Spleen (tissue), 11 donors: ENCODE measurements around the gene ATG7. TPM values are rescaled to one million over a fixed set of nuclear protein-coding genes. Genes with fewer than 3 reads are reported as not detected.
"Not testable (repeated sequence)": the region's sequence is repeated elsewhere in the genome, so short reads cannot be mapped to it uniquely, and the experiment has no call there.

Experiments used
- DNase-seq: peaks from one replicate; pipeline ENCODE4 v3.0.0-alpha.2; 2020
- H3K27ac ChIP-seq, 8 donors: fragments of 200-600 bp; sonication (generic) in 7 of 8; 1 replicate in 4 of 8; 2 replicates in 4 of 8; pipeline versions ENCODE4 v1.5.0 to v1.8.0; 2016 to 2021; ENCODE audit warnings: inconsistent platforms in 4 of 8, mild to moderate bottlenecking in 4 of 8, moderate library complexity in 1 of 8
- H3K27me3 ChIP-seq, 7 donors: fragments of 200-600 bp; sonication (generic) in 6 of 7; replicated peaks in 1 of 7; 1 replicate in 4 of 7; 2 replicates in 3 of 7; pipeline versions ENCODE4 v1.5.0 to v1.8.0; 2016 to 2021; ENCODE audit warnings: inconsistent platforms in 3 of 7, mild to moderate bottlenecking in 1 of 7
- H3K36me3 ChIP-seq, 6 donors: fragments of 200-600 bp; sonication (generic) in 5 of 6; 1 replicate in 4 of 6; 2 replicates in 2 of 6; pipeline versions ENCODE4 v1.5.0 to v1.8.0; 2016 to 2021; ENCODE audit warnings: inconsistent platforms in 2 of 6
- H3K4me1 ChIP-seq, 6 donors: fragments of 200-600 bp; sonication (generic) in 5 of 6; 1 replicate in 3 of 6; 2 replicates in 3 of 6; pipeline versions ENCODE4 v1.5.0 to v1.8.0; 2016 to 2021; ENCODE audit warnings: inconsistent platforms in 3 of 6
- H3K4me3 ChIP-seq, 8 donors: fragments of 200-600 bp; sonication (generic) in 7 of 8; 1 replicate in 4 of 8; 2 replicates in 4 of 8; pipeline versions ENCODE4 v1.5.0 to v1.8.0; 2016 to 2021; ENCODE audit warnings: inconsistent platforms in 4 of 8, mild to moderate bottlenecking in 4 of 8, moderate library complexity in 2 of 8
- H3K9me3 ChIP-seq, 8 donors: fragments of 200-600 bp; sonication (generic) in 7 of 8; 1 replicate in 4 of 8; 2 replicates in 4 of 8; pipeline versions ENCODE4 v1.5.0 to v1.8.0; 2016 to 2021; ENCODE audit warnings: inconsistent platforms in 4 of 8
- CTCF ChIP-seq, 11 experiments: fragments of 200-600 bp in 7 of 11; fragments of 450-650 bp in 4 of 11; sonication (generic) in 4 of 11; IDR thresholded peaks in 8 of 11; conservative IDR thresholded peaks in 3 of 11; 1 replicate in 7 of 11; 2 replicates in 4 of 11; pipeline versions ENCODE4 v1.4.0 to v1.8.0; 2016 to 2021; ENCODE audit warnings: antibody characterized with exemption in 11 of 11, inconsistent platforms in 4 of 11, mild to moderate bottlenecking in 1 of 11
- POLR2A ChIP-seq, 3 donors: fragments of 450-650 bp; IDR thresholded peaks; one replicate each; pipeline ENCODE4 v1.5.1; 2017; ENCODE audit warnings: antibody characterized with exemption in 3 of 3, mild to moderate bottlenecking in 1 of 3
- POLR2AphosphoS5 ChIP-seq, 3 donors: sonication (generic); formaldehyde crosslinking; IDR thresholded peaks; one replicate each; pipeline ENCODE4 v1.5.1; 2017; ENCODE audit warnings: antibody characterized with exemption in 3 of 3
- WGBS, 5 donors: extraction: QIAGEN DNeasy Blood & Tissue Kit in 3 of 5; methylation state at CpG; one replicate each; pipeline versions ENCODE4 v1.1.5 to v1.1.7; 2013 to 2018; 5-methylcytosine and 5-hydroxymethylcytosine counted together
- intact Hi-C: fragments of 100-400 bp; cut with DNase I; formaldehyde crosslinking; loops from one replicate; pipeline ENCODE4 v1.15.0; 2023; ENCODE audit warnings: low total_unique reads
- polyA plus RNA-seq, 3 donors: library from polyadenylated mRNA; stranded (reverse); fragments of 200-250 nt; gene quantifications; one replicate each; pipeline ENCODE4 v1.2.1, GENCODE V29; 2013
- total RNA-seq, 7 donors: library from RNA; depleted of rRNA in 3 of 7; stranded (reverse); fragments of >200 nt in 3 of 7; fragmentation: NEBNext Ultra II Directional in 4 of 7; extraction: Animal tissue kit (Norgen Biotek cat#: 25700) in 4 of 7; gene quantifications; one replicate each; pipeline versions ENCODE4 v1.1.0 to v1.2.1, GENCODE V29; 2016 to 2021
- donor health status: healthy with polysubstance abuse.
- donor health status: DM: no; HTN: no; CAD: no; lungs with moderate emphysema.
- donor health status: DM: no; HTN: no; CAD: no.
- donor health status: Bipolar disorder and iron deficiency.
- donor health status: healthy.
- donor health status: DM: no; HTN: no; CAD: no.
- donor health status: DM: yes; HTN: yes; CAD: no.

The ATG7 gene
- total and polyA plus RNA-seq, 10 donors: 7.5 to 114 (median 77.1) TPM

- Histone ChIP-seq H3K4me3 (no peak overlapping the region), H3K9me3 (no peaks in the 10 kb centered on the region), H3K27ac (no peak overlapping the region), H3K27me3 (no peaks in the 10 kb centered on the region), H3K4me1 (peaks cover 0 to 18% (median 0%) of the 10 kb centered on the region in 6 donors), H3K36me3 (peaks cover 0 to 9% (median 0%) of the 10 kb centered on the region in 6 donors)
- 53 to 87% (median 69%) methylated on average over 5 of the region's 5 CpGs for whole genome bisulfite sequencing, 5 donors
- intact Hi-C loops: no loop called here
- no peak for DNase-seq
- no peak for TF ChIP-seq CTCF (IDR thresholded peaks at IDR 0.05 in 8 of 11, conservative IDR thresholded peaks at IDR 0.05 in 3 of 11)
- TF ChIP-seq POLR2A (IDR thresholded peaks at IDR 0.05): no peak
- no peak for TF ChIP-seq POLR2AphosphoS5 (IDR thresholded peaks at IDR 0.05)
Observed at GRCh38 chr3:11455956-11456355, 183.8 kb downstream of the ATG7 start.

GRCh38 chr3:11457135-11457534 is 184.9 kb downstream of the ATG7 start:
- Histone ChIP-seq H3K4me1 (peaks cover 0 to 18% (median 0%) of the 10 kb centered on the region in 6 donors), H3K36me3 (peaks cover 0 to 9% (median 0%) of the 10 kb centered on the region in 6 donors), H3K27me3 (no peaks in the 10 kb centered on the region), H3K4me3 (no peak overlapping the region), H3K27ac (no peak overlapping the region), H3K9me3 (no peaks in the 10 kb centered on the region)
- no peak for DNase-seq
- WGBS, 5 donors: 48 to 88% (median 73%) methylated on average over 4 of the region's 4 CpGs
- TF ChIP-seq POLR2AphosphoS5 (IDR thresholded peaks at IDR 0.05) (no peak), POLR2A (IDR thresholded peaks at IDR 0.05) (no peak), CTCF (IDR thresholded peaks at IDR 0.05 in 8 of 11, conservative IDR thresholded peaks at IDR 0.05 in 3 of 11) (no peak)
- intact Hi-C loops: no loop called here

- WGBS, 5 donors: 65 to 82% (median 73%) methylated on average over 3 of the region's 3 CpGs
- no peak overlapping the region for H3K27ac ChIP-seq
- H3K27me3 ChIP-seq: no peaks in the 10 kb centered on the region
- no peak for TF ChIP-seq CTCF (IDR thresholded peaks at IDR 0.05 in 8 of 11, conservative IDR thresholded peaks at IDR 0.05 in 3 of 11)
- TF ChIP-seq POLR2A (IDR thresholded peaks at IDR 0.05): no peak
- TF ChIP-seq POLR2AphosphoS5 (IDR thresholded peaks at IDR 0.05): no peak
- intact Hi-C loops: no loop called here
- H3K4me1 ChIP-seq: peaks cover 0 to 18% (median 0%) of the 10 kb centered on the region in 6 donors
- no peak overlapping the region for H3K4me3 ChIP-seq
- DNase-seq: no peak
- no peaks in the 10 kb centered on the region for H3K9me3 ChIP-seq
- H3K36me3 ChIP-seq: peaks cover 0 to 9% (median 0%) of the 10 kb centered on the region in 6 donors
Observed at GRCh38 chr3:11459186-11459824, 187.1 kb downstream of the ATG7 start.

- Histone ChIP-seq H3K9me3 (no peaks in the 10 kb centered on the region), H3K36me3 (peaks cover 0 to 13% (median 0%) of the 10 kb centered on the region in 6 donors), H3K27me3 (no peaks in the 10 kb centered on the region), H3K27ac (no peak overlapping the region), H3K4me3 (no peak overlapping the region), H3K4me1 (peaks cover 0 to 8% (median 2%) of the 10 kb centered on the region in 6 donors)
- DNase-seq: no peak
- intact Hi-C loops: no loop called here
- no peak for TF ChIP-seq POLR2A (IDR thresholded peaks at IDR 0.05)
- 63 to 82% (median 73%) methylated on average over 3 of the region's 3 CpGs for WGBS, 5 donors
Observed at GRCh38 chr3:11461226-11461625, 189.0 kb downstream of the ATG7 start.

GRCh38 chr3:11462673-11463072 is 190.5 kb downstream of the ATG7 start:
- intact Hi-C loops, H3K4me3 ChIP-seq, H3K4me1 ChIP-seq, H3K9me3 ChIP-seq, H3K27me3 ChIP-seq, H3K27ac ChIP-seq, DNase-seq: not testable (repeated sequence)
- peaks cover 0 to 21% (median 0%) of the 10 kb centered on the region in 6 donors for H3K36me3 ChIP-seq
- 86 to 100% (median 96%) methylated on average over 4 of the region's 4 CpGs for WGBS, 5 donors
